K562 (cell line): ENCODE measurements around the gene APCDD1. TPM values are rescaled to one million over a fixed set of nuclear protein-coding genes. Genes with fewer than 3 reads are reported as not detected.

ENCODE experiments used
- ATAC-seq: fragments of 200-7000 bp; cut with Tn5 transposase; 3 replicates; pipeline ENCODE4 v1.9.1; 2020; ENCODE audit warnings: moderate library complexity
- BruUV-seq: library from RNA; stranded (reverse); fragments of 400-500 nt; replicated peaks from 2 replicates; lab custom pipeline; 2021; lab: Mats Ljungman, UMichigan
- CTCF ChIA-PET: fragments of 300-600 bp; formaldehyde crosslinking; extraction: SDS; loops from one replicate; lab custom pipeline; 2021; ENCODE audit warnings: low intra/inter-chr PET ratio; lab: Yijun Ruan, JAX
- POLR2A ChIA-PET: fragments of 300-600, 350-650 bp; sonication (Branson Sonifier 250); formaldehyde crosslinking; extraction: SDS; loops from one replicate; lab custom pipeline; 2021; ENCODE audit warnings: antibody characterized with exemption, inconsistent platforms; lab: Yijun Ruan, JAX
- DNase-seq, 4 experiments: peaks; one replicate each; pipeline versions ENCODE4 v3.0.0 to v3.0.0-alpha.2; 2011 to 2018; ENCODE audit warnings: low spot score in 3 of 4, mixed read lengths in 3 of 4; ENCODE audit errors: extremely low read depth in 1 of 4
- FAIRE-seq: peaks from 2 replicates; lab custom pipeline; 2011; peaks lifted over from hg19 to GRCh38; lab: Jason Lieb, UNC
- H2AFZ ChIP-seq: 2 replicates; pipeline ENCODE4 v1.6.0; 2011; ENCODE audit warnings: low read depth, low read length, control low read depth, inconsistent platforms
- H3K27ac ChIP-seq: fragments of 200-600 bp; 3 replicates; pipeline ENCODE4 v1.8.0; 2011; ENCODE audit warnings: low read depth, mild to moderate bottlenecking, control low read depth, inconsistent platforms, low read length, moderate library complexity, mixed read lengths; ENCODE audit errors: extremely low read depth
- H3K27me3 ChIP-seq, 2 experiments: fragments of 300-600 bp in 1 of 2; 2 replicates in 1 of 2; 3 replicates in 1 of 2; pipeline versions ENCODE4 v1.6.0 to v1.8.0; 2011; ENCODE audit warnings: inconsistent platforms in 2 of 2, low read length in 2 of 2, mild to moderate bottlenecking in 1 of 2, mixed read lengths in 1 of 2, moderate library complexity in 1 of 2; ENCODE audit not compliant: control insufficient read depth in 2 of 2, insufficient read depth in 2 of 2
- H3K36me3 ChIP-seq: fragments of 300-600 bp; 3 replicates; pipeline ENCODE4 v1.8.0; 2011; ENCODE audit warnings: mild to moderate bottlenecking, low read length, inconsistent platforms; ENCODE audit not compliant: control insufficient read depth, insufficient read depth
- H3K4me1 ChIP-seq, 2 experiments: fragments of 200-600 bp in 1 of 2; replicated peaks in 1 of 2; 2 replicates in 1 of 2; 3 replicates in 1 of 2; pipeline versions ENCODE4 v1.5.1 to v1.8.0; 2011; ENCODE audit warnings: inconsistent platforms in 2 of 2, low read length in 2 of 2, mild to moderate bottlenecking in 1 of 2, mixed read lengths in 1 of 2, moderate library complexity in 1 of 2; ENCODE audit not compliant: control insufficient read depth in 2 of 2, insufficient read depth in 2 of 2
- H3K4me2 ChIP-seq: 2 replicates; pipeline ENCODE4 v1.6.1; 2011; ENCODE audit warnings: low read length, control low read depth, inconsistent platforms, mixed read lengths; ENCODE audit not compliant: insufficient read depth
- H3K4me3 ChIP-seq: fragments of 200-600 bp; sonication (generic), shearing (Covaris generic); 2 replicates; pipeline ENCODE4 v1.5.1; 2016; ENCODE audit warnings: control low read depth, inconsistent platforms
- H3K79me2 ChIP-seq: fragments of 200-600 bp; 3 replicates; pipeline ENCODE4 v1.8.0; 2011; ENCODE audit warnings: low read length, inconsistent platforms; ENCODE audit not compliant: control insufficient read depth, insufficient read depth
- H3K9ac ChIP-seq, 2 experiments: 2 replicates each; pipeline versions ENCODE4 v1.6.0 to v1.6.1; 2011; ENCODE audit warnings: low read depth in 2 of 2, low read length in 2 of 2, control low read depth in 1 of 2, inconsistent platforms in 1 of 2, mild to moderate bottlenecking in 1 of 2, mixed read lengths in 1 of 2; ENCODE audit not compliant: insufficient read depth in 1 of 2
- H3K9me1 ChIP-seq: one replicate; pipeline ENCODE4 v1.6.0; 2011; ENCODE audit warnings: inconsistent platforms, mild to moderate bottlenecking, low read length, moderate library complexity; ENCODE audit not compliant: control insufficient read depth, insufficient read depth
- H3K9me3 ChIP-seq: replicated peaks from 2 replicates; pipeline ENCODE4 v1.5.1; 2011; ENCODE audit warnings: low read depth, low read length, inconsistent platforms; ENCODE audit not compliant: control insufficient read depth, insufficient read depth
- H4K20me1 ChIP-seq: replicated peaks from 2 replicates; pipeline ENCODE4 v1.6.1; 2011; ENCODE audit warnings: low read length, inconsistent platforms, mixed read lengths; ENCODE audit not compliant: control insufficient read depth, insufficient read depth
- CEBPB ChIP-seq: fragments of 450-650 bp; IDR thresholded peaks from 2 replicates; pipeline ENCODE4 v1.6.1; 2016; ENCODE audit warnings: missing genetic modification characterization, missing compliant biosample characterization
- CEBPG ChIP-seq, 3 experiments: fragments of 200-800 bp in 1 of 3; sonication (Bioruptor generic) in 1 of 3; sonication (generic) in 1 of 3; formaldehyde crosslinking in 1 of 3; IDR thresholded peaks in 2 of 3; conservative IDR thresholded peaks in 1 of 3; 2 replicates each; pipeline versions ENCODE4 v1.6.1 to v1.8.0; 2016 to 2022; ENCODE audit warnings: missing compliant biosample characterization in 2 of 3, missing genetic modification characterization in 2 of 3, mild to moderate bottlenecking in 1 of 3, missing genetic modification reagents in 1 of 3
- STAT5A ChIP-seq: IDR thresholded peaks from 2 replicates; pipeline ENCODE4 v1.6.1; 2012; ENCODE audit warnings: low read length, inconsistent platforms, borderline replicate concordance
- XRCC5 ChIP-seq: fragments of 200-400 bp; formaldehyde crosslinking; IDR thresholded peaks from 2 replicates; pipeline ENCODE4 v1.6.1; 2017; ENCODE audit warnings: low read depth, mild to moderate bottlenecking, low read length
- WGBS: fragments of 100-300 bp; shearing (Covaris generic); methylation state at CpG from one replicate; pipeline ENCODE4 v1.1.6; 2016; ENCODE audit warnings: low coverage, mixed read lengths; ENCODE audit not compliant: insufficient coverage; ENCODE audit errors: missing lambda C conversion rate; 5-methylcytosine and 5-hydroxymethylcytosine counted together
- in situ Hi-C: fragments of 300-500 bp; cut with MboI; formaldehyde crosslinking; loops from 4 replicates; pipeline ENCODE4 v1.15.0; 2018; ENCODE audit warnings: inconsistent platforms, mixed read lengths
- intact Hi-C: fragments of 100-400 bp; cut with micrococcal nuclease; formaldehyde crosslinking; loops from 2 replicates; pipeline ENCODE4 v1.14.2; 2022
- polyA plus RNA-seq, 8 experiments: library from polyadenylated mRNA; depleted of rRNA in 4 of 8; stranded (reverse) in 5 of 8; unstranded in 3 of 8; fragments of >200 nt; fragmentation: Nextera tagmentation in 2 of 8; fragmentation: Illumina TruSeq in 1 of 8; extraction: Ambion mirVana in 2 of 8; extraction: Trizol in 1 of 8; gene quantifications; 2 replicates each; pipeline versions ENCODE4 v1.2.1 to v1.2.3, GENCODE V29; 2011 to 2014; ENCODE audit warnings: inconsistent platforms in 1 of 8, missing spikeins in 1 of 8
- total RNA-seq, 7 experiments: library from RNA; depleted of rRNA in 6 of 7; stranded (reverse); fragments of >200 nt in 6 of 7; fragmentation: Illumina TruSeq in 2 of 7; extraction: Trizol in 2 of 7; gene quantifications; 2 replicates each; pipeline versions ENCODE4 v1.2.1 to v1.2.3, GENCODE V29; 2011 to 2021; ENCODE audit warnings: low replicate concordance in 1 of 7

The APCDD1 gene
- total and polyA plus RNA-seq, 9 of the 15 experiments (the other 6 are each of a cell fraction or from before 2014, with no cell fraction given): 0.07 TPM; not detected in 8

GRCh38 chr18:10405014-10405493 lies 49.4 kb upstream of the APCDD1 start:
- in situ Hi-C loops (no loop called here), intact Hi-C loops (no loop called here)
- WGBS: 1% methylated on average over 10 of the region's 10 CpGs
- no TSS peak for BruUV-seq
- ChIA-PET POLR2A (no interaction called here), CTCF (no interaction called here)
- Histone ChIP-seq H2AFZ (no peak overlapping the region), H3K79me2 (no peaks in the 10 kb centered on the region), H3K9me3 (no peaks in the 10 kb centered on the region), H3K4me3 (no peak overlapping the region), H3K27me3 (peaks cover 21 to 40% of the 10 kb centered on the region in 2 experiments; a peak in 4 of 5 replicates), H3K4me1 (no peaks in the 10 kb centered on the region), H3K36me3 (no peaks in the 10 kb centered on the region), H3K4me2 (no peak overlapping the region), H4K20me1 (no peaks in the 10 kb centered on the region), H3K9ac (no peak overlapping the region), H3K9me1 (no peaks in the 10 kb centered on the region), H3K27ac (no peak overlapping the region)
- DNase-seq: no peak
- TF ChIP-seq CEBPG (CRISPR knock-in tag; IDR thresholded peaks at IDR 0.05): no peak
- peak in 1 of 2 experiments; percentile 32; a peak in 1 of 4 replicates for TF ChIP-seq CEBPG (tag; conservative IDR thresholded peaks at IDR 0.05 in 1 of 2, IDR thresholded peaks at IDR 0.05 in 1 of 2)
- TF ChIP-seq CEBPB (tag): peak; percentile 38; the same call in 1 of the 2 replicates
- no peak for TF ChIP-seq XRCC5
- TF ChIP-seq STAT5A: no peak
- no peak for FAIRE-seq
- ATAC-seq: no peak
